HPDE6-E6E7 (cell line): ENCODE measurements around the gene ZSCAN31.
"Not testable (repeated sequence)": the region's sequence is repeated elsewhere in the genome, so short reads cannot be mapped to it uniquely, and the experiment has no call there.

ENCODE experiments used
- DNase-seq: peaks from one replicate; pipeline ENCODE4 v3.0.0; 2011; ENCODE audit warnings: missing footprints; ENCODE audit errors: extremely low spot score

ZSCAN31 gene

GRCh38 chr6:28335564-28336283 is at the start of gene ZSCAN31:
Gene ZSCAN31, minus strand, starts transcription at chr6:28336148. Its CDS starts 6,465 bp downstream, at chr6:28329683.
- peak; percentile 92 for DNase-seq

DNA sequence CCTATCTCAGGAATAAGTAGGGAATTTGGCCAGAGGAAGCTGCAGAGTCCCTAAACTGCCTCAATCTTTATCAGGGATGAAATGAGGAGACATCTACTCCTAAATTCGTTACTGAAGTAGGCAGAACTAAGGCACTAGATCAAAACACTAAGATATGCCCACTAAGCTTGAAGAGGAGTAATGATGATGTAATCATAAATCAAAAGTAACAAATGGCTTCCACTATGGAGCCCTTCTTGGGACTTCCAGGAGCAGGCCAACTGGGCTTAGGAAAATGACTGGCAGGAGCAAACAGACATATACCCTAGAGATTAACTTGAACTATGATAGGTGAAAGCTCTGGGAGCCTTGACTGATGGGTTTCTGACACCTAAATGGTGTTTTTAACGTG is 48.2 kb upstream of the ZSCAN31 start:
- DNase-seq: no peak

- peak; percentile 86 for DNase-seq
These were observed 47.5 kb upstream of the ZSCAN31 start for GRCh38 chr6:28383235-28384142.

GRCh38 chr6:28380381-28380780 is 44.4 kb upstream of the ZSCAN31 start:
- no peak for DNase-seq

DNA sequence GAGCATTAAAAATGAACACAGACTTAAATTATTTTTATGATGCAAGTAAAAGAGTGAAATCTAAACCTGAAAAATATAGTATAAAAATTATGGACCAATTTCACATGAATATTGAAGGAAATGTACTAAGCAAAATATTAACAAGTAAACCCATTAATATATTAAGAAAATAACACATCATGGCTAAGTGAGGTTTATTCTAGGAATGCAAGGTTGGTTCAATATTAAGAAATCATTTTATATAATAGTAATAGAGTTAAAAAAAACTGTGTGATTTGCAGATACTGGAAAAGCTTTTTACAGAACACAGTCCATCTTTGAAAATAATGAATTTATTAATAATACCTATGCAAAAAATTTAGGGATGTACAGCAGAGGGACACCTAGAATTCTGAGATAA is 42.7 kb upstream of the ZSCAN31 start:
- no peak for DNase-seq

- DNase-seq: no peak
These were observed 41.9 kb upstream of the ZSCAN31 start for GRCh38 chr6:28377879-28378278.

GRCh38 chr6:28373925-28374324 is 38.0 kb upstream of the ZSCAN31 start:
- DNase-seq: no peak

- DNase-seq: no peak
These were observed 35.9 kb upstream of the ZSCAN31 start for GRCh38 chr6:28371706-28372451.

DNA sequence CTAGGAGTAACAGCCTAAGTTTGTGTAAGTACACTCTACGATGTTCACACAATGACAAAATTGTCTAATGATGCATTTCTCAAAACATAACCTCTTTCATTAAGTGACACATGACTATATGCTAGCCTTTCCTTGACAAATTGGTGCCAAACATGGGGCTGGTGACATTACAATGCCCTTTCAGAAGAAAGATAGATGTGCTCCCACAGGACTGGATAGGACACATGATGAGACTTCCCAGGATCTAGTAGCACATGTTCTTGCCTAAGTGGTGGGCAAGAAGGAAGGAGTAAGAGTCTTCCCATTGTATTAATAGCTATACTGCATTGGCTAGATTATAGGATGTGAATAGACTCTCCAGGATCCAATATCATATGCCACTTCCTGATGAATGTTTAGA is 35.3 kb upstream of the ZSCAN31 start:
- DNase-seq: no peak

GRCh38 chr6:28370440-28370839 is 34.5 kb upstream of the ZSCAN31 start:
- no peak for DNase-seq

DNA sequence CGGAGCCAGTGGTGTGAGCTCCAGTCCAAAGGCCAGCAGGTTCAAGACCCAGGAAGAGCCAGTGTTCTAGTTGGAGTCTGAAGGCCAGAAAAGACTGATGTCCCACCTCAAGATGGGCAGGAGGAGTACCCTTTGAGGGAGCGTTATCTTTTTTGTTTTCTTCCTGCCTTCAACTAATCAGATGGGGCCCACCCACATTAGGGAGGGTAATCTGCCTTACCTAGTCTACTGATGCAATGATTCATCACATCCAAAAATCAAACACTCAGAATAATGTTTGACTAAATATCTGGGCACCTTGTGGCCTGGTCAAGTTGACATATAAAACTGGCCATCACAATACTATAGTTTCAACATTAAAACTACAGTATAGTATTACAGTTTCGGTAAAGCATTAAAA is 33.5 kb upstream of the ZSCAN31 start:
- DNase-seq: no peak

DNA sequence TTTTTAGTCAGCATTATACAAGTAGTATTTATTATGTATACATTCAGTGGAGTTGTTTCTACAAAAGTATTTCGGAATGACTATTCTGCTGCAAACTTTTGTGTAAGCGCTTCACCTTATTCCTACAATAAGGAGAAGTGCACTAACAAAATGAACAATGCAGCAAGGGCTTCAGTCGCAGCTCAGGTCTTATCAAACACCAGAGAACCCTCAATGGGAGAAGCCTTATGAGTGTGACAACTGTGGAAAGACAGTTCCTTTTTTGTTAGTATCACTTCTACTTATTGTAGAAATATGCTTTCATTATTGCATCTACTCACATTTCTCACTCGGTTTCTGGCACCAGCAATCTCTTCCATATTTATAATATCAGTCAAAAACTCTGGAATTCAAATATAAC is 32.6 kb upstream of the ZSCAN31 start:
- DNase-seq: no peak

DNA sequence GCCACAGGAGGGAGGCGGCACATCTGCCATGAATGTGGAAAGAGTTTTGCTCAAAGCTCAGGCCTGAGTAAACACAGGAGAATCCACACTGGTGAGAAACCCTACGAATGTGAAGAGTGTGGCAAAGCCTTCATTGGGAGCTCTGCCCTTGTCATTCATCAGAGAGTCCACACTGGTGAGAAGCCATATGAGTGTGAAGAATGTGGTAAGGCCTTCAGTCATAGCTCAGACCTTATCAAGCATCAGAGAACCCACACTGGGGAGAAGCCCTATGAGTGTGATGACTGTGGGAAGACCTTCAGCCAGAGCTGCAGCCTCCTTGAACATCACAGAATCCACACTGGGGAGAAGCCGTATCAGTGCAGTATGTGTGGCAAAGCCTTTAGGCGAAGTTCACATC is 29.6 kb upstream of the ZSCAN31 start:
- not testable (repeated sequence) for DNase-seq

DNA sequence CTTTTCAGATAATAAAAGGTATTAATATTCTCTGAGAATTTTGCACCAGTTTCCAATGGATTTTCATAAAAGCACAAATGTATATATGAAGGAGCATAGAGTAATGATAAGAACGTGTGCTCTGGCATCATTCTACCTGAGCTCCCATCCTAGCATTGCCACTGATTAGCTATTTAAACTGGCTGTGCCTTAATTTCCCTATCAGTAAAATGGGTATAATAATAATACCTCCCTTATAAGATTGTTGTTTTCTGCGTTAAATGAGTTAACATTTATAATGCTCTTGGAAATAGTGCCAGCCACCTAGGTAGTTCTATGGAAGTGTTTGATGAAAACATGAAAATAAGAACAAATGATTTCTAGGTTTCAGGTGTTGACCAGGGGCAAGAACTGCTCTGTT is 25.0 kb upstream of the ZSCAN31 start:
- DNase-seq: no peak

- DNase-seq: not testable (repeated sequence)
These were observed 23.6 kb upstream of the ZSCAN31 start for GRCh38 chr6:28359562-28359961.

- no peak for DNase-seq
These were observed 21.1 kb upstream of the ZSCAN31 start for GRCh38 chr6:28357036-28357435.

DNA sequence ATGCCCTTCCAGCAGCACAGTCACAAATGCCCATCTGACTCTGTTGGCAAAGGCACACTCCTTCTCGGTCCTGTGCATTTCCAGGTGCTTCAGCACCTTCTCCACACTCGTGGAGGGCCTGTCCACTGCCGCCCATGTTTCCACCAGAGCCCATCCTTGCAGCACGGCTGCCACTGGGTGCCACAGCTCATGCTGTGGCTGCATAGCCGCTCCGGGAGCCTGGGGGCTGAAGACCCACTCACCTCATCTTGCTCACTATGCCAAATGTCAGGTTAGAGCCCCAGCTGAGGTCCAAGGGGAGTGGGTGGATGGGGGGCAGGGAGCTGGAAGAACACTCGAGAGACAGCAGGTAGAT is 20.7 kb upstream of the ZSCAN31 start:
- DNase-seq: no peak

GRCh38 chr6:28355743-28356665 is 20.1 kb upstream of the ZSCAN31 start:
- peak; percentile 49 for DNase-seq

DNA sequence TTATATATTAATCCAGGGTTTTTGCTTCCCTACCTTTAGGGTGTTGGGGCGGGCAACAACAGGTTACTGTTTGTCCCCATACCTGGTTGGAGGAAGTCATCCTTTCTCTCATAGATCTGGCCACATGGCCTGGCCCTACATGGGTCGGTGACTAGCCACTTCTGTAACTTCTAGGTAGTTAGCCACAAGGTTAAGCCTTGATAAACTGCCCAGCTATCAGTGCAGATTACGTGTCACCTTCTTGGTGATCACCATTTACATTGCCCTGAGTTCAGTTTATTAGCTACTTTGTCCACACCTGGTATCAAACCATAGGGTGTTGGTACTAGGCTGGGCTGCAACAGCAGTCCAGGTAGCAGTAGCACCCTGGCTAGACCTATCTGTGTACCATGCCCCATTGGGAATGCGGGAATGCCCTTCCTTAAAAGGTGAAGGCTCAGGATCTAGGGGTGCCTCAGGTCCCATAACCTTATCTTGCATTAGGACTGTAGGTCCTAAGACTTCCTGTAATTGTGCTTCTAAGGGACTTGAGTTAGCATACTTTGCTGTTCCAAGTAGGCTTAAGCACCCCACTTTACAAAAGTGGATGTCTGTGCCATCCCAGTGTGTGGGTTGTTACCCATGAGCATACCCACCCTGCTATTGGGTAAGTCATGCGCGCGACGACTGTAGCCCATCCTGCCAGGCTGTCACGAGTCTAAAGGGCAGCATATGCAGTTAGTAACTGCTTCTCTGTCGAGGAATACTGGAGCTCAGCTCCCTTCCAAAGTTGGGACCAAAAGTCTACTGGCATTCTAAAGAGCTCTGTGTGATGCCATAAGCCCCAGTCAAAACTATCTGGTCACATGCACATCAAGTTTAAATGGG is 19.0 kb upstream of the ZSCAN31 start:
- DNase-seq: no peak

DNA sequence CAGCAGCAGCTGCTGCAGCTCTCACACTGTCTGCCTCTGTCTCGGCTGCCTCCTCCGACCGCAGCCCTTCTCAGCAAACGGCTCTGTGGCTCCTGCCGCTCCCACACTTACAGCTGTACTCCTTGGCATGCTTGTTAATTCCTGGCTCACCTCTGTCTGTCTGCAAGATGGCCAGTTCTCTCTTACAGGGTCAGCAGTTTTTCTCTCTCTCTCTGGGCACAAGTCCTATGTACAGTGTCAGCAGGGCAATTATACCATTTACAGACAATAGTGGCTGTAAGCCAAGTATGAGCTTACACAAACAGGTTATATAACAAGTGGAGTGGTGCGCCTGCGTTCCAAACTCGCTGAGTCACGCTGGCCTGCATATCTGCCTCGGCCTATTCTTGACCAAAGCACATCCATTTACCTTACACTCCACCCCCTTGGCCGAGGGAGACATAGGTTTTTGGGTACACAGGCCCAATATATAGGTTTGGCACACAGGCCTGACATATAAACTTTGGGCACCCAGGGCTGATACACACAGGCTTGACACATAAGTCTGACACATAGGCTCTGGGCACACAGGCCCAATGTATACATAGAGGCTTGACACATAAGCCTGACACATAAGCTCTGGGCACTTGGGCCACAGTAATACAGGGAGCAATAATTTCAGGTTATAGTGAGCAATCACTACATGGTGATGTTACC is 18.2 kb upstream of the ZSCAN31 start:
- DNase-seq: peak; percentile 44
